ENCODE data around the gene SLC43A2. TPM values are rescaled to one million over a fixed set of nuclear protein-coding genes. Genes with fewer than 3 reads are reported as not detected.

Gene SLC43A2
- total and polyA plus RNA-seq, 10 donors: 12.6 to 84.6 (median 61.2) TPM

- intact Hi-C loops (cut with DNase I; ENCODE audit: low total_unique reads): no loop called here
- peaks cover 0 to 76% (median 27%) of the 10 kb centered on the region in 6 donors for H3K36me3 ChIP-seq
- peaks cover 12 to 66% (median 48%) of the 10 kb centered on the region in 6 donors for H3K4me1 ChIP-seq
These were observed 73.7 kb downstream of the SLC43A2 start for GRCh38 chr17:1554751-1555540.

DNA sequence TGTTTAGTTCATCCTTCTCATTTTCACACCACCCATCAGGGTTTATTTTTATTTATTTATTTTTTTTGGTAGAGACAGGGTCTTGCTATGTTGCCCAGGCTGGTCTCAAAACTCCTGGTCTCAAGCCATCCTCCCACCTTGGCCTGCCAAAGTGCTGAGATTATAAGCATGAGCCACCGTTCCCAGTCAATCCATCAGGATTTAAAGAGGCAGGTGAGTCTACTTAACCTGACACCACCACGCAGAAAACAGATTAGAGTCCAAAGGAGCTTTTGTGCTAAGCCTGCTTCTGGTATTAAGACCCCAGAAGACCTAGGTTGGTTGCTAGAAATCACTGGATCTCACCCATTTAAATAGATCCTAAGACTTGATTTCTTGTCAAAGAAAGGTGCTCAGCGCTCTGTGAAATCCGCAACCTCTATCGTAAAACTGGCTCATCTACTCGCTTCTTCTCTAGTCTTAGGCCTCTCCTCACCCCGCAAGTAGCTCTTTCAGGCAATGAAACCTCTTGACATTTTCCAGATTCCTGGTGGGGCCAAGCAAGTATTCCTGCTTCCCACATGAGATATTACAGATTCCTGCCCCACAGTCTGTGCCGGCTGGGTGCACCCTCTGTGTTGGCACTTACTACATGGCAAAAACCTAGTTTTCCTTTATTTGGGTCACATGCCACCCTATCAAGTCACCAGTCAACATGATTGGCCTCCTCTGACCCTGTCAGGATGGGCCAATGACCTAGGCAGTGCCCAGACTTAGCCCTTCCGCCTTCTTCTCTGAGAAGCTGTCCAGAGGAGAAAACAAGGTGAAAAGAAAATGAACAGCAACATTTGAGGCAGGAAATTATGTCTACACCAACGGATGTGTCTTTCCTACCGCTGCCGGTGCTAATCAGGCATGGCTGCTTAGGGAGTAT, 75.0 kb downstream of the SLC43A2 start:
- H3K27me3 ChIP-seq (replicated peaks in 1 of 7): no peaks in the 10 kb centered on the region
- H3K9me3 ChIP-seq: no peaks in the 10 kb centered on the region
- no peak for TF ChIP-seq CTCF (IDR thresholded peaks at IDR 0.05 in 8 of 11, conservative IDR thresholded peaks at IDR 0.05 in 3 of 11)
- TF ChIP-seq POLR2AphosphoS5 (IDR thresholded peaks at IDR 0.05): no peak
- TF ChIP-seq POLR2A (IDR thresholded peaks at IDR 0.05): no peak
- H3K4me1 ChIP-seq: peaks cover 12 to 53% (median 36%) of the 10 kb centered on the region in 6 donors
- DNase-seq: peak; percentile 37
- peaks cover 3 to 84% (median 36%) of the 10 kb centered on the region in 6 donors for H3K36me3 ChIP-seq
- intact Hi-C loops (cut with DNase I; ENCODE audit: low total_unique reads): no loop called here
- H3K27ac ChIP-seq: peak overlapping the region in 1 of 8 donors; percentile 86
- H3K4me3 ChIP-seq: no peak overlapping the region
- 80 to 90% (median 86%) methylated on average over 12 of the region's 12 CpGs for WGBS, 5 donors

More at GRCh38 chr17:1554751-1555540, 73.7 kb downstream of the SLC43A2 start:
- peak; percentile 54 for DNase-seq
- Histone ChIP-seq H3K27me3 (replicated peaks in 1 of 7) (no peaks in the 10 kb centered on the region), H3K4me3 (peak overlapping the region in 1 of 8 donors; percentile 35), H3K9me3 (no peaks in the 10 kb centered on the region), H3K27ac (peak overlapping the region; percentile 6 to 86 (median 48))
- WGBS, 5 donors: 75 to 85% (median 81%) methylated on average over 9 of the region's 9 CpGs
- TF ChIP-seq POLR2A (IDR thresholded peaks at IDR 0.05) (no peak), CTCF (IDR thresholded peaks at IDR 0.05 in 8 of 11, conservative IDR thresholded peaks at IDR 0.05 in 3 of 11) (no peak), POLR2AphosphoS5 (IDR thresholded peaks at IDR 0.05) (no peak)

DNA sequence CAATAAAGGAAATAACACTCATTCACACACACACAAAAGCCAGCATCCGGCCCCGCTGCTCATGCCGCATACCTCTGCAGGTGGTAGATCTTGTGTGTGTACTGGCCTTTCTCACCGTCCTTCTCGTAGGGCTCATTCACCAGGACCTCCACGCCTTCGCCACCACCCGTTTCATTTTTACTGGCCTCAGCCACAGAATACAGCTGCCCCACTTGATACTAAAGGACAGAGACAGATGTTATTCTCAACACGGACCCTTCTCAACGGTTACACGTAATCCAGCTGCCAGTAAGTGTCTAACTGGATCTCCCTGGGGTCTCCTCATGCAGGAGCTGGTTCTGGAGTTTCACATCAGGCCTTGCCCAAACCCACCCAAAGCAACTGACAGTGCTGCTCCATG, 75.7 kb downstream of the SLC43A2 start:
- Histone ChIP-seq H3K4me3 (no peak overlapping the region), H3K4me1 (peaks cover 12 to 46% (median 36%) of the 10 kb centered on the region in 6 donors), H3K36me3 (peaks cover 3 to 91% (median 42%) of the 10 kb centered on the region in 6 donors), H3K27ac (no peak overlapping the region), H3K9me3 (no peaks in the 10 kb centered on the region), H3K27me3 (replicated peaks in 1 of 7) (no peaks in the 10 kb centered on the region)
- intact Hi-C loops (cut with DNase I; ENCODE audit: low total_unique reads): no loop called here
- 81 to 90% (median 84%) methylated on average over 11 of the region's 11 CpGs for WGBS, 5 donors
- TF ChIP-seq CTCF (IDR thresholded peaks at IDR 0.05 in 8 of 11, conservative IDR thresholded peaks at IDR 0.05 in 3 of 11) (no peak), POLR2A (IDR thresholded peaks at IDR 0.05) (no peak), POLR2AphosphoS5 (IDR thresholded peaks at IDR 0.05) (no peak)
- peak; percentile 58 for DNase-seq

All from spleen (tissue), 11 donors.